Caco-2 (cell line): ENCODE measurements around the gene LRRIQ1. TPM values are rescaled to one million over a fixed set of nuclear protein-coding genes. Genes with fewer than 3 reads are reported as not detected.
"Not testable (repeated sequence)": the region's sequence is repeated elsewhere in the genome, so short reads cannot be mapped to it uniquely, and the experiment has no call there.

ENCODE experiments used
- BruUV-seq: library from RNA; stranded (reverse); fragments of 400-500 nt; replicated peaks from 2 replicates; lab custom pipeline; 2021; lab: Mats Ljungman, UMichigan
- CTCF ChIA-PET: fragments of 300-600 bp; sonication (Branson Sonifier 250); formaldehyde crosslinking; loops from one replicate; lab custom pipeline; 2022; ENCODE audit warnings: antibody characterized with exemption; lab: Charles Lee
- POLR2A ChIA-PET: fragments of 300-600 bp; sonication (Branson Sonifier 250); formaldehyde crosslinking; loops from one replicate; lab custom pipeline; 2022; ENCODE audit warnings: antibody characterized with exemption; lab: Charles Lee
- DNase-seq, 2 experiments: peaks; one replicate each; pipeline versions ENCODE4 v3.0.0 to v3.0.0-alpha.2; 2020 to 2022
- H3K27me3 ChIP-seq: replicated peaks from 2 replicates; pipeline ENCODE4 v1.6.0; 2011; ENCODE audit warnings: low read length; ENCODE audit not compliant: control insufficient read depth, insufficient read depth
- H3K36me3 ChIP-seq: 2 replicates; pipeline ENCODE4 v1.5.1; 2011; ENCODE audit warnings: low read length; ENCODE audit not compliant: control insufficient read depth, insufficient read depth
- H3K4me1 ChIP-seq: fragments of 250-450 bp; sonication (Bioruptor Pico); 2 replicates; pipeline ENCODE4 v1.5.1; 2020; ENCODE audit warnings: mild to moderate bottlenecking
- H3K4me3 ChIP-seq: 2 replicates; pipeline ENCODE4 v1.5.1; 2011; ENCODE audit warnings: low read depth, mild to moderate bottlenecking, control low read depth, low read length
- H3K9me3 ChIP-seq: fragments of 250-450 bp; sonication (Bioruptor Pico); 2 replicates; pipeline ENCODE4 v1.5.1; 2020; ENCODE audit warnings: mild to moderate bottlenecking, moderate library complexity
- H3K27ac Mint-ChIP-seq: one replicate; pipeline ENCODE4 v1.8.0; 2022; ENCODE audit warnings: mixed read lengths; ENCODE audit not compliant: unreplicated experiment
- H3K27me3 Mint-ChIP-seq: one replicate; pipeline ENCODE4 v1.8.0; 2022; ENCODE audit warnings: mixed read lengths; ENCODE audit not compliant: insufficient read depth, unreplicated experiment
- H3K36me3 Mint-ChIP-seq: one replicate; pipeline ENCODE4 v1.8.0; 2022; ENCODE audit warnings: mild to moderate bottlenecking, mixed read lengths; ENCODE audit not compliant: insufficient read depth, unreplicated experiment
- H3K4me1 Mint-ChIP-seq: one replicate; pipeline ENCODE4 v1.8.0; 2022; ENCODE audit warnings: low read depth, mixed read lengths; ENCODE audit not compliant: unreplicated experiment
- H3K4me3 Mint-ChIP-seq: one replicate; pipeline ENCODE4 v1.8.0; 2022; ENCODE audit warnings: mild to moderate bottlenecking, moderate library complexity, mixed read lengths; ENCODE audit not compliant: unreplicated experiment
- H3K9me3 Mint-ChIP-seq: one replicate; pipeline ENCODE4 v1.8.0; 2022; ENCODE audit warnings: mixed read lengths; ENCODE audit not compliant: unreplicated experiment
- CTCF ChIP-seq, 2 experiments: fragments of 200-600 bp in 1 of 2; IDR thresholded peaks; 1 replicate in 1 of 2; 2 replicates in 1 of 2; pipeline versions ENCODE4 v1.5.1 to v1.8.0; 2011 to 2022; ENCODE audit warnings: antibody characterized with exemption in 1 of 2, control low read depth in 1 of 2, inconsistent platforms in 1 of 2, low read depth in 1 of 2, low read length in 1 of 2, mild to moderate bottlenecking in 1 of 2, moderate library complexity in 1 of 2; ENCODE audit not compliant: insufficient read depth in 1 of 2, severe bottlenecking in 1 of 2, unreplicated experiment in 1 of 2
- intact Hi-C: fragments of 100-400 bp; cut with micrococcal nuclease; formaldehyde crosslinking; loops from one replicate; pipeline ENCODE4 v1.10.0; 2022; ENCODE audit not compliant: unreplicated experiment
- total RNA-seq: library from RNA; stranded (reverse); gene quantifications from 2 replicates; pipeline ENCODE4 v1.2.3, GENCODE V29; 2022

The LRRIQ1 gene
- total RNA-seq, 1 experiment from 2014 or later = not detected

GRCh38 chr12:85186236-85186635 is 150.1 kb downstream of the LRRIQ1 start:
- no peaks in the 10 kb centered on the region for H3K27me3 Mint-ChIP-seq
- DNase-seq = no peak
- no peaks in the 10 kb centered on the region for H3K36me3 ChIP-seq
- H3K4me3 ChIP-seq = no peak overlapping the region
- no peak for TF ChIP-seq CTCF (IDR thresholded peaks at IDR 0.05; ENCODE audit: insufficient read depth in 1 of 2, low read depth in 1 of 2, low read length in 1 of 2, severe bottlenecking in 1 of 2, unreplicated experiment in 1 of 2)
- POLR2A ChIA-PET = no interaction called here
- no peaks in the 10 kb centered on the region for H3K4me1 ChIP-seq
- H3K36me3 Mint-ChIP-seq = no peaks in the 10 kb centered on the region
- H3K27me3 ChIP-seq = no peaks in the 10 kb centered on the region
- intact Hi-C loops = no loop called here
- no peak overlapping the region for H3K27ac Mint-ChIP-seq
- H3K9me3 ChIP-seq = no peaks in the 10 kb centered on the region; the same call in 1 of the 2 replicates
- BruUV-seq = no TSS peak
- no peaks in the 10 kb centered on the region for H3K4me1 Mint-ChIP-seq
- no peaks in the 10 kb centered on the region for H3K9me3 Mint-ChIP-seq
- CTCF ChIA-PET = no interaction called here
- H3K4me3 Mint-ChIP-seq = no peak overlapping the region

- Mint-ChIP-seq H3K27ac (no peak overlapping the region), H3K9me3 (no peaks in the 10 kb centered on the region), H3K4me1 (no peaks in the 10 kb centered on the region), H3K4me3 (no peak overlapping the region), H3K27me3 (no peaks in the 10 kb centered on the region), H3K36me3 (no peaks in the 10 kb centered on the region)
- no TSS peak for BruUV-seq
- Histone ChIP-seq H3K4me1 (no peaks in the 10 kb centered on the region), H3K27me3 (no peaks in the 10 kb centered on the region), H3K4me3 (no peak overlapping the region), H3K36me3 (no peaks in the 10 kb centered on the region), H3K9me3 (no peaks in the 10 kb centered on the region)
- intact Hi-C loops = no loop called here
- ChIA-PET POLR2A (no interaction called here), CTCF (no interaction called here)
- no peak for DNase-seq
- no peak for TF ChIP-seq CTCF (IDR thresholded peaks at IDR 0.05; ENCODE audit: insufficient read depth in 1 of 2, low read depth in 1 of 2, low read length in 1 of 2, severe bottlenecking in 1 of 2, unreplicated experiment in 1 of 2)
These were observed 152.5 kb downstream of the LRRIQ1 start for GRCh38 chr12:85188619-85189018.

GRCh38 chr12:85190728-85191127 is 154.6 kb downstream of the LRRIQ1 start:
- H3K27ac Mint-ChIP-seq = no peak overlapping the region
- BruUV-seq = no TSS peak
- H3K36me3 Mint-ChIP-seq = no peaks in the 10 kb centered on the region

GRCh38 chr12:85203809-85204208 is 167.7 kb downstream of the LRRIQ1 start:
- H3K36me3 ChIP-seq, H3K9me3 ChIP-seq, H3K27me3 Mint-ChIP-seq, H3K4me3 Mint-ChIP-seq, H3K27me3 ChIP-seq, DNase-seq, H3K27ac Mint-ChIP-seq, H3K4me3 ChIP-seq, H3K36me3 Mint-ChIP-seq, H3K4me1 ChIP-seq, BruUV-seq, H3K4me1 Mint-ChIP-seq, CTCF ChIA-PET, POLR2A ChIA-PET, intact Hi-C loops: not testable (repeated sequence)
- peaks cover 33% of the 10 kb centered on the region for H3K9me3 Mint-ChIP-seq

More at GRCh38 chr12:85190728-85191127, 154.6 kb downstream of the LRRIQ1 start:
- H3K9me3 Mint-ChIP-seq = no peaks in the 10 kb centered on the region
- Histone ChIP-seq H3K4me3 (no peak overlapping the region), H3K36me3 (no peaks in the 10 kb centered on the region), H3K9me3 (no peaks in the 10 kb centered on the region), H3K27me3 (no peaks in the 10 kb centered on the region), H3K4me1 (no peaks in the 10 kb centered on the region)
- no peak for TF ChIP-seq CTCF (IDR thresholded peaks at IDR 0.05; ENCODE audit: insufficient read depth in 1 of 2, low read depth in 1 of 2, low read length in 1 of 2, severe bottlenecking in 1 of 2, unreplicated experiment in 1 of 2)
- H3K4me3 Mint-ChIP-seq = no peak overlapping the region
- ChIA-PET POLR2A (no interaction called here), CTCF (no interaction called here)
- no peaks in the 10 kb centered on the region for H3K27me3 Mint-ChIP-seq
- no peak for DNase-seq
- no peaks in the 10 kb centered on the region for H3K4me1 Mint-ChIP-seq
- intact Hi-C loops = no loop called here
